GM12865 (cell line): ENCODE measurements around the gene P3H4.

Experiments
- DNase-seq: peaks from one replicate; pipeline ENCODE4 v3.0.0; 2010; ENCODE audit warnings: low read depth
- H3K4me3 ChIP-seq: 2 replicates; pipeline ENCODE4 v1.5.1; 2011; ENCODE audit warnings: mild to moderate bottlenecking, low read depth, low read length, control low read depth
- CTCF ChIP-seq: IDR thresholded peaks from 2 replicates; pipeline ENCODE4 v1.5.1; 2011; ENCODE audit warnings: low read length, control low read depth, low read depth, inconsistent platforms; ENCODE audit not compliant: insufficient read depth; ENCODE audit errors: missing control alignments

Gene P3H4

GRCh38 chr17:41785859-41786226 lies 25.9 kb downstream of the P3H4 start:
- TF ChIP-seq CTCF: no peak
- no peak for DNase-seq
- H3K4me3 ChIP-seq: no peak overlapping the region; the same call in 1 of the 2 replicates

DNA sequence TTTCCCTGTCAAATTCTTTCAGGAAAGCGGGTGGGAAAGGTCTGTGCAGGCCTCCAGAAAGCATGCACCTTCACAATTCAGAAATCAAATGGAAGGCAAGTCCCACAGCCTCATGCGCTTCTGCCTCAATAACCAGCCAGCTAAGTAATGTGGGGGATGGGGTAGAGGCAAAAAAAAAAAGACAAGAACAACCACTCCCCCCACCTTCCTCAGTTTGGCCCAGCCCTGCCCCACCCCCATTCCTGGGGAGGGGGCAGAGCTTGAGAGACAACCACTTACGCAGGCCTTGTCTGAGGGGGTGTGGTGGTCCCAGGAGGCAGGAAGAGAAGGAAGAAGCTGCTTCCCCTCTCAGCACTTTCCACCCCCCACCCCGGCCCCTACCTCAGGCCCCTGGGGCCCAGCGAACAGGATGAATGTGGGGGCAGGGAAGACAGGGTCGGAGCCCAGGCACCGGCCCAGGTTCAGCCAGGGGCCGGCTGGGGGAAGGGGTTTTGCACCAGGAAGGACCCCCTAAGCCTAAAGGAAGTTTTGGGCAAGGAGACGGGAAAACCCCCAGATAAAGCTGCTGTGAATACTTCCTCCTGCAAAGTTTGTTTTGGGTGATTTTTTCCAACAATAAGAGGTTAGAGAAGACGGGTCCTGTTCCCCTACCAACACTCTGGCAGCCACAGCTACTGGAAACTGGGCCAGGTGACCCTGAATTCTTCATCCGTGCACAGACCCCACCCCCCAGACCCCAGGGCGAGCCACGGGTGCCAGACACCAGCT lies 26.5 kb downstream of the P3H4 start:
- H3K4me3 ChIP-seq: no peak overlapping the region
- no peak for TF ChIP-seq CTCF
- DNase-seq: no peak

- no peak for TF ChIP-seq CTCF
- peak; percentile 29 for DNase-seq
- no peak overlapping the region for H3K4me3 ChIP-seq
These were observed 27.5 kb downstream of the P3H4 start for GRCh38 chr17:41784207-41784744.

- no peak for DNase-seq
- no peak for TF ChIP-seq CTCF
- H3K4me3 ChIP-seq: no peak overlapping the region
These were observed 29.6 kb downstream of the P3H4 start for GRCh38 chr17:41782142-41782541.

- TF ChIP-seq CTCF: no peak
- no peak overlapping the region for H3K4me3 ChIP-seq
- DNase-seq: no peak
These were observed 30.2 kb downstream of the P3H4 start for GRCh38 chr17:41781404-41782110.

GRCh38 chr17:41779954-41780353 lies 31.8 kb downstream of the P3H4 start:
- no peak for TF ChIP-seq CTCF
- no peak for DNase-seq
- H3K4me3 ChIP-seq: no peak overlapping the region
